NCI-H1436 treated with DMSO at 0.1 percent for 48 hours (cell line): Measurements from ENCODE around the gene KRI1.
A peak's percentile ranks its signal among the peaks of the same experiment; 100 is the strongest.
"Not testable (repeated sequence)": the region's sequence is repeated elsewhere in the genome, so short reads cannot be mapped to it uniquely, and the experiment has no call there.

Experiments
- DNase-seq: peaks from one replicate; lab custom pipeline; 2025; lab: John Stamatoyannopoulos, UW

The KRI1 gene

DNA sequence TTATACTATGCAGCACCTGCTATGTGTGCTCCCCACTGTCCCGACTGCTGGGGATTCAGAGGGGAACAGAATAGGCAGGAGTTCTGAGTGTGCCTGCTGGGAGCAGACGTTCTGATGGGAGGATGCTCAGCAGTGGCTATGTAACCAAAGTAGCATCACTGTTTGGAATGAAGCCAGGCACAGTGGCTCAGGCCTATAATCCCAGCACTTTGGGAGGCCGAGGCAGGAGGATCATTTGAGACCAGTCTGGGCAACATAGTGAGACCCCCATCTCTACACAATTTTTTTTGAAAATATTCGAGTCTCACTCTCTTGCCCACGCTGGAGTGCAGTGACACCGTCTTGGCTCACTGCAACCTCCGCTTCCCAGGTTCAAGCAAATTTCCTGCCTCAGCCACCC, 16.1 kb downstream of the KRI1 start:
- DNase-seq: no peak

DNA sequence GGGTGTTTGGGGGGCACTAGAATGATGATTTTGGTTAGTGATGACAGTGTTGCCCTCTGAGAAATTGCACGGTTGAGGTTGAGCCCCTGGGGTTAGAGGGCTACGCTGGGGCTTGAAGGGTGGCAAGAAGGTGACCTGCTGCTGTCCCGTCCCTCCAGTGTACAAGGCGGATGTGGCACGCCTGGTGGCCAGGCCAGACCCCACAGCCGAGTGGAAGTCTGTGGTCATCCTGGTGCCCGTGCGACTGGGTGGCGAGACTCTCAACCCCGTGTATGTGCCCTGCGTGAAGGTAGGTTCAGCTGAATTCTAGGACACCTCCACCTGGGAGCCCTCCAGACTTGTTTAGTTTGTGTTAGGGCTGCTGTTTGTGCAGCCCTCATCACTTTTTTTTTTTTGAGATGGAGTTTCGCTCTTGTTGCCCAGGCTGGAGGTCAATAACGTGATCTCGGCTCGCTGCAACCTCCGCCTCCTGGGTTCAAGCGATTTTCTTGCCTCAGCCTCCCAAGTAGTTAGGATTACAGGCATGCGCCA, 17.0 kb downstream of the KRI1 start:
- DNase-seq: no peak

DNA sequence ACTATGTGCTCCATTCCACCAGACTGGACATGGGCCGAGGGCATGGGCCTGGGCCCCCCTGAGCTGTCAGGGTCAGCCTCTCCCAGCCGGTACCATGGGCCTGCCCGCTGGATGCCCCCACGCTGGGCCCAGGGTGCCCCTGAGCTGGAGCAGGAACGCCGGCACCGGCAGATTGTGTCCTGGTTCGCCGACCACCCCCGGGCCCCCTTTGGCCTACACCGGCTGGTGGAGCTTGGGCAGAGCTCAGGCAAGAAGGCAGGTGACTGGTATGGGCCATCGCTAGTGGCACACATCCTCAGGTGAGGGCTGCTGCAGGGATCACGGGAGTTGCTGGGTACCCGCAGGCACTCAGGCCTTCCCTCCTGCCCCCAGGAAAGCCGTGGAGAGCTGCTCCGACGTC, 19.0 kb downstream of the KRI1 start:
- no peak for DNase-seq

DNA sequence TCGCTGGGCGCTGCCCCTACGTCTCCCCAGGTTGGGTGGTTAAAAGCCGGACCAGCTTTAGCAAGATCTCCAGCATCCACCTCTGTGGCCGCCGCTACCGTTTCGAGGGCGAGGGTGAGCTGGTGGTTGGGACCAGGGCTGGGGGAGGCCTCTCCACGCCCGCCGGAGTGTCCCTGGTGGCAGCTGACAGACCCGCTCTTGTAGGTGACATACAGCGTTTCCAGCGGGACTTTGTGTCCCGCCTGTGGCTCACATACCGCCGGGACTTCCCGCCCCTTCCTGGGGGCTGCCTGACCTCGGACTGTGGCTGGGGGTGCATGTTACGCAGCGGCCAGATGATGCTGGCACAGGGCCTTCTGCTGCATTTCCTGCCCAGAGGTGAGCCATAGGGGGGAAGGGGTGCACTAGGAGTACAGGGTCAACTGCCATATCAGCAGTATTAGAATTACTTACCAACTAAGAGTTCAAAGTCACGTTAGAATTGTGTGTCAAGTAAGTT, 21.0 kb downstream of the KRI1 start:
- DNase-seq: no peak

DNA sequence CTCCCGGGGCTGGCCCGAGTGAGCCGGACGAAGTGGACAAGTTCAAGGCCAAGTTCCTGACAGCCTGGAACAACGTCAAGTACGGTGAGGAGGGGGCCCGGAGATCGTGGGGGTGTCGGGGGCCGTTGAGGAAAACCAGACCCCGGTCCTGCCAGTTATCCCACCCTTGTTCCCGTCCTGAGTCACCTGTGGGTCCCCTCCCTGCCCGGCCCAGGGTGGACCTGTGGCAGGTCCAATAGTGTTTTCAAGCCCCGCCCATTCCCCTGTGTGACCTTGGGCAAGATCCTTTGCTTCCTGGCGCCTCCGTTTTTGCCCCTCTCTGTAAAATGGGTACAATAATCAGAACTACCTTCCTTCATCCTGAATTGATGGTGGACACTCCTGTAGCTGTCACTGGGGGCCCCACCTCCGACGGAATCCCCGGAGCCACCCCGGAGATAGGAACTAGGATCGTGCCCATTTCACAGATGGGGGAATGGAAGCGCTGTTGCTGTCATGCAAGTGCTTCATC, 21.5 kb downstream of the KRI1 start:
- no peak for DNase-seq

DNA sequence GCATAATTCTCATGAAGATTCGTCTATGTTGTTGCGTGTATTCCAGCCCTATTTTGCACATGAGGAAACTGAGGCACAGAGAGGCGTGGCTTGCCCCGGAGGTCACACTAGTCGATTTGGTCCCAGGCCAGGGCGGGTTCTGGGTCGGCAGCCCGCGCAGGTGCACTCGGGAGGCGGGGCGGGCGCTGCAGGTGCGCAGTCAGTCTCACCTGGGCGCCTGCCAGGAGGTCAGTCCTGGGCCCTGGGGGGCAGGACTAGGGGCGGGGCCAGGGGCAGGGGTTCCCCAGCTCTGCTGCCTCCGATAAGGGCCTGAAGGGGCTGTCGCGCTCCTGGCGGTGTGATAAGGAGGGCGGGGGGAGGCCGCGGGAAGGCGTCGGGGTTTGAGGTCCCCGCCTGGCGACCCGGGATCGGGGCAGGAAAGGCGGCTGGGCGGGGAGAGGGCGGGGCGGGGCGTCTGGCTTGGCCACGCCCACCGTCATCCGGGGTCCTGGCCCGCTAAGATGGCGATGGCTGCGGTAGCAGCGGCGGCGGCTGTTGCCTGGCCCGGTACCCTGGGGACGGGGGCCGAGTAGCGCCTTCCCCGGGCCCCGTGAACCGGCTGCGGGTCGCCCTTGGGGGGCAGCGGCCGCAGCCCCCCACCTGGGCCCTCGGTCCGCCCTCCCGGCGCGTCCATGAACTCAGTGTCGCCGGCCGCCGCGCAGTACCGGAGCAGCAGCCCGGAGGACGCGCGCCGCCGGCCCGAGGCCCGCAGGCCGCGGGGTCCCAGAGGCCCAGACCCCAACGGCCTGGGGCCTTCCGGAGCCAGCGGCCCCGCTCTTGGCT, 22.2 kb downstream of the KRI1 start, which contains the start of gene ATG4D:
TSS of gene ATG4D (plus strand) at position 485 of the 822 bp plus-strand sequence. CDS start at position 672, 187 bp downstream.
- peak; percentile 41 for DNase-seq

DNA sequence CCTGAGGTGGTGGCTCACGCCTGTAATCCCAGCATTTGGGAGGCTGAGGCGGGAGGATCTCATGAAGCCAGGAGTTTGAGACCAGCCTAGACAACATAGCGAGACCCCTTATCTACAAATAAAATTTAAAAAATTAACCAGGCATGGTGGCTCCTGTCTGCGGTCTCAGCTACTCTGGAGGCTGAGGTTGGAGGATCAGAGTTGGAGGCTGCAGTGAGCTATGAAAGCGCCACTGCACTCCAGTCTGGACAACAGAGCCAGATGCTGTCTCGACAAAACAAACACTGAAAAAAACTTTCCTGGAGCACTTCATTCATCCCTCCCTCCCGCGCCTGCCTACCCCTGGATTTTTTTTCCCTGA, 22.8 kb downstream of the KRI1 start:
- DNase-seq: no peak

DNA sequence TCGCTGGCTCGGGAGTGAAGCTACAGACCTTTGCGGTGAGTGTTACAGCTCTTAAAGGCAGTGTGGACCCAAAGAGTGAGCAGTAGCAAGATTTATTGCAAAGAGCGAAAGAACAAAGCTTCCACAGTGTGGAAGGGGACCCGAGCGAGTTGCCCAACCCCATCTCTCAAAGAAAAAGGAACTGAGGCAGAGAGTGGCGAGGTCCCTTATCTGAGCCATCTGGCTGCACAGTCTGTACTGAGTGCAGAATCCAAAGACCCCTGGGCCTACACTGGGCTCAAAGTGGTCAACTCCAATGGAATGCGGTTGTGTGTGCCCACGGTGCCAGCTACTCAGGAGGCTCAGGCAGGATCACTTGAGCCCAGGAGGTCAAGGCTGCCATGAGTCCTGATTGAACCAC, 26.8 kb downstream of the KRI1 start:
- not testable (repeated sequence) for DNase-seq

DNA sequence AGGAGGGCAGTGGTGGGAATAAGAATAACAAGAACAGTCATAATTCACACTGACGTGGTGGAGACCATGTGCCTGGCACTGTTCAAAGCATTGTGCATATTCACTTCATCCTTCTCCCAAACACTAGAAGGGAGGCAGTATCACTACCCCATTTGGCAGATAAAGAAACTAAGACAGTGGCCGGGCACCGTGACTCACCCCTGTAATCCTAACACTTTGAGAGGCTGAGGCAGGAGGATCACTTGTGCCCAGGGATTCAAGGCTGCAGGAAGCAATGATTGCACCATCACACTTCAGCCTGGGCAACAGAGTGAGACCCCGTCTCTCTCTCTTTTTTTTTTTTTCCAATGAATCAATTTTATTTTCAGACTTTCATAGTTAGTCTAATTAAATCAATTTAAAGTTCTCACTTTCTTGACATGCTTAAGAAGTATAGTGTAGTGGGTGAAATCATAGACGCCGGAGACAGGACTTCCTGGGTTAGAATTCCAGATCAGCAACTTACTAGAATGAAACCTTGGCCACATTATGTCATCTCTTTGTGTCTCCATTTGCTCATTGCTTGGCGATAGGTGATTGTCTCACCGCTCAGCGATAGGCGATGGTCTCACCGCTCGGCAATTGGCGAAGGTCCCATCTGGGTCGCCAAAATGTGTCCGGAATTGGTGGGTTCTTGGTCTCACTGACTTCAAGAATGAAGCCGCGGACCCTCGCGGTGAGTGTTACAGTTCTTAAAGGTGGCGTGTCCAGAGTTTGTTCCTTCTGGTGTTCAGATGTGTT, 27.4 kb downstream of the KRI1 start:
- DNase-seq: no peak

DNA sequence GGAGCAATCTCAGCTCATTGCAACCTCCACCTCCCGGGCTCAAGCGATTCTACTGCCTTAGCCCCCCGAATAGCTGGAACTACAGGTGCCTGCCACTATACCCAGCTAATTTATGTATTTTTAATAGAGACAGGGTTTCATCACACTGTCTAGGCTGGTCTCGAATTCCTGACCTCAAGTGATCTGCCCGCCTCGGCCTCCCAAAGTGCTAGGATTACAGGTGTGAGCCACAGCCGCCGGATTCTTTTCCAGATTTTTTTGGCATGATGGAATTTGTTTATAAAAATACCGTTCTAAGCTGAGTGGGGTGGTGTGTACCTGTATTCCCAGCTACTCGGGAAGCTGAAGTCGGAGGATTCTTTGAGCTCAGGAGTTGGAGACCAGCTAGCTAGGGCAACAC, 28.1 kb downstream of the KRI1 start:
- DNase-seq: no peak

DNA sequence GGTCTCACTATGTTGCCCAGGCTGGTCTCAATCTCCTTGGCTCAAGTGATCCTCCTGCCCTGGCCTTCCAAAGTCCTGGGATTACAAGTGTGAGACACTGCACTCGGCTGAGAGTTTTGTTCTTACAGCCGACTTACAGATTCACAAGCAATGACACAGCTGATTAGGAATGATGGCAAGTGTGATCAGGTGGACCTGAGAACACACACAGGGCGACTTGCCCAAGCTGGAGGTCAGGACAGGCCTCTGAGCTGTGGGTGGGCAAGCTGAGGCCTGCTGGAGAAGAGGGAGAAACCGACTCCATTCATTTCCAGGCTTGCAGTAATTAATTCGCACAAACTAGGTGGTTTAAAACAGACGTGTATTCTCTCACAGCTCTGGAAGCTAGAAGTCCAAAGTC, 30.2 kb downstream of the KRI1 start:
- no peak for DNase-seq

DNA sequence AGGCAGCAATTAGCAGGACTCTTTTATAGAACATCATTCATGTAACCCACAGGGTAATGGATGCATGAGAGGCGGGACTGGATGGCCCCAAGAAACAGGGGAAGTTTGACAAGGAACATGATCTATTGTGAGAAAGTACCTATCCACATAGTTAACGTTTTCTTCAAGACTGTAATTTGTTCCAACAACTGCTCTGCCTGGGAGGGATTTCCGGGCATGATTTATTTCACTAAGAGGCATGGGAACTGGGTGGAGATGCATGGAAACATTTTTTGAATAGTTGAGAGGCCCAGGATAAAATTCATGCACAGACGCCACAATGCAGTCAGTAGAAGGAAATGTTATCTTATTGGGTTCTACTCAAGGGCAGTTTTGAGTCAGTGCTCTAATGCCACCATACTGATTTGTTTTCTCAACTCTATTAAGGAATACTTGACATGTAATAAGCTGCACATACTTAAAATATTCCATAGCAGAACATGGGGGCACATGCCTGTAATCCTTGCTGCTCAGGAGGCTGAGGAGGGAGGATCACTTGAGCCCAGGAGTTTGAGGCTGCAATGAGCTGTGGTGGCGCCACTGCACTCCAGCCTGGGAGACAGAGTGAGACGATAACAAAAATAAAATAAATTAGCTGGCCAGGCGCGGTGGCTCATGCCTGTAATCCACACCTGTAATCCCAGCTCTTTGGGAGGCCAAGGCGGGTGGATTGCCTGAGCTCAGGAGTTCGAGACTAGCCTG, 32.0 kb downstream of the KRI1 start:
- DNase-seq: no peak

DNA sequence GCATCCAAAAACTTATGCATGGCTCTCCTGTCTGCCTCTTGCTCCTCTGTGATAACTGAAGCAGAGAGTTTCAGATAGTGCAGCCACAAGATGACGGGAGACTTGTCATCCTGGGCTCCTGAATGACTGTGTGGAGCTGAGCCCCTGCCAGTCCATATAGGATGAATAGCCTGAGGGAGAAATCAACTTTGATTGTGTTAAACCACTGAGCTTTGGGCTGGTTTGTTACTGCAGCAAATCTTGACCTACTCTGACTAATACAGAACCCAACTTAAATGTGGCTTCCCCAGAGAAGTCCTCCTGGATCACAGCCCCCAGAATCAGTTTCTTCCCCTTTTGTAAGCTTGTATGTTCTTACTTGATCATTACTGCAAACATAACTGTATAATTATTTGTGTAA, 33.4 kb downstream of the KRI1 start:
- no peak for DNase-seq

DNA sequence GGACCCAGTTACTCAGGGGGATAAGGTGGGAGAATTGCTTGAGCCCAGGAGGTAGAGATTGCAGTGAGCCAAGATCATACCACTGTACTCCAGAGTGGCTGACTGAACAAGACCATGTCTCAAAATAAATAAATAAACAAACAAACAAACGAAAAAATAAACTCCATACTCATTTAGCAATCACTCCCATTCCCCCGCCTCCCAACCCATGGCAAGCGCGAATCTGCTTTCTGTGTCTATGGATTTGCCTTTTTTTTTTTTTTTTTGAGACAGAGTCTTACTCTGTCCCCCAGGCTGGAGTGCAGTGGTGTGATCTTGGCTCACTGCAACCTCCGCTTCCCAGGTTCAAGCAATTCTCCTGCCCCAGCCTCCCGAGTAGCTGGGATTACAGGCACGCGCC, 38.9 kb downstream of the KRI1 start:
- DNase-seq: not testable (repeated sequence)

DNA sequence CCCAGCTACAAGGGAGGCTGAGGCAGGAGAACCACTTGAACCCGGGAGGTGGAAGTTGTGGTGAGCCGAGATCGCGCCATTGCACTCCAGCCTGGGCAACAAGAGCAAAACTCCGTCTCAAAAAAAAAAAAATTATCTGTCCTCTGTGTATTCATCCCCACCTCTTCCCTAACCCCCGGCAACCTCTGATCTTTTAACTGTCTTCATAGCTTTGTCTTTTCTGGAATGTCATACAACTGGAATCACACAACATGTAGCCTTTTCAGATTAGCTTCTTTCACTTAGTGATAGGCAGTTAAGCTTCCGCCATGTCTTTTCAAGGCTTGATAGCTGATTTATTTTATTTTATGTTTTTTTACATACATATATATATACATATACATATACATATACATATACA, 40.2 kb downstream of the KRI1 start:
- no peak for DNase-seq

DNA sequence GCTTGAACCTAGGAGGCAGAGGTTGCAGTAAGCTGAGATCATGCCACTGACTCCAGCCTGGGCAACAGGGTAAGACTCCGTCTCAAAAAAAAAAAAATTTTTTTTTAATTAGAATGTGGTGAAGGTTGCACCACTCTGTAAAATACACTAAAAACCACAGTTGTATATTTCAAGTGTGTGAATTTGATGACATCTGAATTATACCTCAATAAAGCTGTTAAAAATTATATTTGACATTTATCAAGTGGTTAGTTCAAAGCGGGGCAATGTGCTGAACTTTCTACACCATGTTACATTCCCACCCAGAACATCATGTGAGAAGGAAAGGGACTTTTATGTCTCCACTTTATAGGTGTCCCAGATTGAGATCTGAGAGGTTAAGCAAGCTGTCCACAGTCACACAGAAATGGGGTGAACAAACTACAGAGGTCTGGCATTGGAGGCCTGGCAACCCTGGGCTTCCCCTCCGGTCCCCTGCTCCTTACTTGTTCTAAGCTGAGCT, 42.6 kb downstream of the KRI1 start:
- DNase-seq: no peak

DNA sequence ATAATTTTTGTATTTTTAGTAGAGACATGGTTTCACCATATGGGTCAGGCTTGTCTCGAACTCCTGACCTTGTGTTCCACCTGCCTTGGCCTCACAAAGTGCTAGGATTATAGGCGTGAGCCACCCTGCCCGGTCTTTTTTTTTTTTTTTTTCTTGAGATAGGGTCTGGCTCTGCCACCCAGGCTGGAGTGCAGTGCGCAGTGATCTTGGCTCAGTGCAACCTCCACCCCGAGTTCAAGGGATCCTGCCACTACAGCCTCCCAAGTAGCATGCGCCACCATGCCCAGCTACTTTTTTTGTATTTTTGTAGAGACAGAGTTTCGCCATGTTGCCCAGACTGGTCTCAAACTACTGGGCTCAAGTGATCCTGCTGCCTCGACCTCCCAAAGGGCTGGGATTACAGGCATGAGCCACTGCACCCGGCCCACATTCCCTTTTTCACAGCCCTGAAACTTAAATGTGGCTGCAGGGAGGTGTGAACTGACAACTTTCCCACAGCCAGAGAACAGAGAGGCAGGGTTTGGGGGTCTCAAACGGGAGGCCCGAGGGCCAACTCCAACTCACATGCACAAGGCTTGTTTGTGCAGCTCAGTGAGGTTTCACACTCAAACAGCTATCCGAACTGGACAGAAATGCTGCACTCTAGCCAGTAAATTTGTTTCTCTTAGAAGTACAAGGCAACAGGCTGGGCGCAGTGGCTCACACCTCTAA, 44.2 kb downstream of the KRI1 start:
- DNase-seq: no peak

DNA sequence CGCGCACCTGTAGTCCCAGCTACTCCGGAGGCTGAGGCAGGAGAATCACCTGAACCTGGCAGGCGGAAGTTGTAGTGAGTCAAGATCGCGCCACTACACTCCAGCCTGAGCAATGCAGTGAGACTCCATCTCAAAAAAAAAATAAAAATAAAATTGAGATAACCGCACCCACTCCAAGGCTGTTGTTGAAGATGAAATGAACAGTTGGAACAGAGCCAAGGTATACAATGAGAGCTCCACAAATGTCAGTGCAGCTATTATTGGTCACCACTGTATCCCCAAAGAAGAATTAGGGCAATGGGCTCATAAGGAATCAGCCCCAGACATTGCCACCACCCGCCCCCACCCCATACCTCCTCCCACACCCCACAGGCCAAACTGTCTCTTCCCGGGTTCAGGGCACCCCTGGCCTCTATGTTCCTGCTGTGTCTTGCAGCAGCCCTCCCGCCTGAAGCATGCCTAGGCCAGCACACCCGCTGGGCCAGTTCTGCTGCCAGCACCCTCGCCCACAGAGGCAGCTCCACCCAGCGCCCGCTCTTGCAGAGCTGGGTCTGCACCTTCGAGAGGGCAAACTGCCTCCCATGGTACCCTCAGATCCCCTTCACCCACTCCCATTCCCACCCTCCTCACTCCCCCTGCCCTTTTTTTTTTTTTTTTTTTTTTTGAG, 45.0 kb downstream of the KRI1 start:
- DNase-seq: no peak

DNA sequence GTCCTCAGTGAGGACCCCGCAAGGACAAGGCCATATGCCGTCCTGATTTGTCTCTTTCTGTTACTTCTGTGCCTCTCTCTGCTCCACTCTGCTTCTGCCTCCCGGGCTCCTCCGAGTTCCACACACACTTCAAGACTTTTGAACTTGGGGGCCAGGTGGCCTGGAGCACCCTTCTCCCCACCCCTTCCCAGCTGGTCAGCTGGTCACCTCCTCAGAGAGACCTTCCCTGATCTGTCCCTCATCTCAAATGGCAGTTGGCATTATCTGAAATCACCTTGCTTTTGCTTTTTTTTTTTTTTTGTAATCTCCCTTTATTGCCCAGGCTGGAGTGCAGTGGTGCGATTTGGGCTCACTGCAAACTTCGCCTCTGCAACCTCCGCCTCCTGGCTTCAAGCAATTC, 46.4 kb downstream of the KRI1 start:
- no peak for DNase-seq
